ENCODE data around the gene SPACA6. TPM values are rescaled to one million over a fixed set of nuclear protein-coding genes. Genes with fewer than 3 reads are reported as not detected.
"Not testable (repeated sequence)": the region's sequence is repeated elsewhere in the genome, so short reads cannot be mapped to it uniquely, and the experiment has no call there.

The SPACA6 gene
- total RNA-seq, 1 experiment from 2014 or later, result 29.5 TPM

- no peak overlapping the region for H3K27ac ChIP-seq
- intact Hi-C loops (cut with micrococcal nuclease; ENCODE audit: unreplicated experiment), result loop anchor here (10.0 kb wide), 1 partner anchor 107 kb away; no protein-coding TSS in a partner anchor
- no peaks in the 10 kb centered on the region for H3K9me3 ChIP-seq (ENCODE audit: insufficient read depth, low read depth)
- H3K36me3 ChIP-seq (ENCODE audit: low read depth), result no peaks in the 10 kb centered on the region
- no peak for DNase-seq
- no peaks in the 10 kb centered on the region for H3K79me2 ChIP-seq (ENCODE audit: low read depth)
- BruUV-seq (replicated peaks), result no TSS peak
- ChIA-PET CTCF (no interaction called here), POLR2A (ENCODE audit: unreplicated experiment) (no interaction called here)
- 0 out of 2 replicates have a peak, but pooled peaks cover 4% of the 10 kb centered on the region for H4K20me1 ChIP-seq (ENCODE audit: insufficient read depth)
- no peaks in the 10 kb centered on the region for H3K9me2 ChIP-seq (ENCODE audit: insufficient read depth)
- TF ChIP-seq CTCF (conservative IDR thresholded peaks at IDR 0.05), result no peak
- no peak for TF ChIP-seq EZH2 (IDR thresholded peaks at IDR 0.05; ENCODE audit: low read depth)
- H3K4me2 ChIP-seq, result no peak overlapping the region
- H3F3A ChIP-seq (ENCODE audit: insufficient read depth, low read depth), result no peaks in the 10 kb centered on the region; the same call in 1 of the 2 replicates
- H2AFZ ChIP-seq, result no peak overlapping the region
- H3K4me1 ChIP-seq (replicated peaks; ENCODE audit: insufficient read depth), result no peaks in the 10 kb centered on the region
- no peak overlapping the region for H3K4me3 ChIP-seq
- H3K27me3 ChIP-seq (ENCODE audit: insufficient read depth, low read depth), result peaks cover 26% of the 10 kb centered on the region
These were observed 24.9 kb upstream of the SPACA6 start for GRCh38 chr19:51668216-51668615.

GRCh38 chr19:51675911-51676565 is 17.1 kb upstream of the SPACA6 start:
- POLR2A ChIA-PET (ENCODE audit: unreplicated experiment); H3K9me2 ChIP-seq (ENCODE audit: insufficient read depth); H2AFZ ChIP-seq; H3K9me3 ChIP-seq (ENCODE audit: insufficient read depth, low read depth); H3F3A ChIP-seq (ENCODE audit: insufficient read depth, low read depth); H3K27ac ChIP-seq; intact Hi-C loops (cut with micrococcal nuclease; ENCODE audit: unreplicated experiment); CTCF ChIA-PET; H3K79me2 ChIP-seq (ENCODE audit: low read depth); H4K20me1 ChIP-seq (ENCODE audit: insufficient read depth); BruUV-seq (replicated peaks); H3K4me3 ChIP-seq; H3K36me3 ChIP-seq (ENCODE audit: low read depth); H3K4me1 ChIP-seq (replicated peaks; ENCODE audit: insufficient read depth); H3K4me2 ChIP-seq: not testable (repeated sequence)
- peak; percentile 16 to 62 for DNase-seq
- H3K27me3 ChIP-seq (ENCODE audit: insufficient read depth, low read depth), result peaks cover 34% of the 10 kb centered on the region
- TF ChIP-seq CTCF (conservative IDR thresholded peaks at IDR 0.05), result peak; percentile 69

DNA sequence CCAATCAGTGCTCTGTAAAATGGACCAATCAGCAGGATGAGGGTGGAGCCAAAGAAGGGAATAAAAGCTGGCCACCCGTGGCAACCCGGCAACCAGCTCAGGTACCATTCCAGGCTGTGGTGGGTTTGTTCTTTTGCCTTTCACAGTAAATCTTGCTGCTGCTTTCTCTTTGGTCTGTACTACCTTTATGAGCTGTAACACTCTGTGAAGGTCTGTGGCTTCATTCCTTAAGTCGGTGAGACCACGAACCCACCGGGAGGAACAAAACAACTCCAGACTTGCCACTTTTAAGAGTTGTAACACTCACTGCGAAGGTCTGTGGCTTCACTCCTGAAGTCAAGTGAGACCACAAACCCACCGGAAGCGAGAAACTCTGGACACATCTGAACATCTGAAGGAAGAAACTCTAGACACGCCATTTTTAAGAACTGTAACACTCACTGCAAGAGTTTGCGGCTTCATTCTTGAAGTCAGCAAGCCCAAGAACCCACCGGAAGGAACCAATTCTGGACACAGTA is 16.5 kb upstream of the SPACA6 start:
- Histone ChIP-seq H3K9me2 (ENCODE audit: insufficient read depth) (no peaks in the 10 kb centered on the region), H3K79me2 (ENCODE audit: low read depth) (no peaks in the 10 kb centered on the region), H3K36me3 (ENCODE audit: low read depth) (no peaks in the 10 kb centered on the region), H3F3A (ENCODE audit: insufficient read depth, low read depth) (no peaks in the 10 kb centered on the region), H3K4me3 (no peak overlapping the region), H3K27me3 (ENCODE audit: insufficient read depth, low read depth) (peaks cover 38% of the 10 kb centered on the region), H3K27ac (no peak overlapping the region), H3K9me3 (ENCODE audit: insufficient read depth, low read depth) (no peaks in the 10 kb centered on the region), H3K4me1 (replicated peaks; ENCODE audit: insufficient read depth) (no peaks in the 10 kb centered on the region), H2AFZ (no peak overlapping the region), H4K20me1 (ENCODE audit: insufficient read depth) (no peaks in the 10 kb centered on the region), H3K4me2 (no peak overlapping the region)
- ChIA-PET POLR2A (ENCODE audit: unreplicated experiment) (no interaction called here), CTCF (no interaction called here)
- BruUV-seq (replicated peaks), result no TSS peak
- no peak for DNase-seq
- TF ChIP-seq CTCF (conservative IDR thresholded peaks at IDR 0.05) (no peak), EZH2 (IDR thresholded peaks at IDR 0.05; ENCODE audit: low read depth) (no peak)
- intact Hi-C loops (cut with micrococcal nuclease; ENCODE audit: unreplicated experiment), result no loop called here

Data from PC-9 (cell line).